NCI-H2196 (cell line): ENCODE results near the gene CFAP90.

Source experiments
- DNase-seq: peaks from one replicate; lab custom pipeline; 2025; ENCODE audit not compliant: unreplicated experiment; lab: John Stamatoyannopoulos, UW

CFAP90 gene

DNA sequence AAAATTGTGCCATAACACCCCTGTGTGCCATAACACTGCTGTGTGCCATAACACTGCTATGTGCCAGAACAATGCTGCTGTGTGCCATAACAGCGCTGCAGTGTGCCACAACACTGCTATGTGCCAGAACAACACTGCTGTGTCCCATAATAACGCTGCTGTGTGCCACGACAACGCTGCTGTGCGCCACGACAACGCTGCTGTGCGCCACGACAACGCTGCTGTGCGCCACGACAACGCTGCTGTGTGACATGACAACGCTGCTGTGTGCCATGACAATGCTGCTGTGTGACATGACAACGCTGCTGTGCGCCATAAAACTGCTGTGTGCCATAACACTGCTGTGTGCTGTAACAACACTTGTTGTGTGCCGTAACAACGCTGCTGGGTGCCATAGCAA is 25.9 kb downstream of the CFAP90 start:
- DNase-seq = no peak

DNA sequence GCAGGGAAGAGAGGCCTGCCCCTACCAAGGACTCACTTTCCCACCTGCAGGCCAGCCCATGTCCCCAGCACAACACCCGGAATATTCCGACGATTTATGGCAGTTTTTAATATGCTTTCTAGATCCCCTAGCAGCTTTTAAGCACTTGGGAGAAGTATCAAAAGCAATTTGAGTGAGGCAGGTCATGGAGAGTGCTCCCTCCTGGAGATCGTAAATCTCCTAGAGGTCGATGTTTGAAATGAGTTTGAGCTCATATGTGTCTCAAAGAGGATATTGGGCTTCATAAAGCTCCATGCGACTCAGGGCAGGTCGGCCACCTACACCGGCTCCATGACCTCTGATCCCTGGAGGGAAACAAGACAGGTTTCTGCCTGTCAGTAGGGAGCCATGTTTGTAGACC is 27.3 kb downstream of the CFAP90 start:
- DNase-seq = no peak

DNA sequence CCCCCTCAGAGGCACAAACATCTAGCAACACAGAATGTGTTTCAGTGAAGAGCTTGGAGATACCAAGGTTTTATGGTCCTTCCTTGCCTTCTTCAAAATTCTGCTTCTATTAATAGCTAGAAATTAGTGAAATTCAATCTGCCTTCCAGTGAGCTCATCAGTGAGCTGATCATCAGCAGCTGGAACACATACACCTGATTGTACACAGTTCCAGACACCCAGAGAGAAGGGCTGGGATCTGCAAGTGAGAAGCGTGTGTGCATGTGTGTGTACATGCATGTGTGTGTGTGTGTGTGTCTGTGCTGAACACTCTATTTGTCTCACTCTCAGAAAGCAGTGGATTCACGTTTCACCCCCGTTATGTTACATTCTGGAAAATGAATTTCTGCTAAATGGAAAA is 28.5 kb downstream of the CFAP90 start:
- no peak for DNase-seq

GRCh38 chr5:7816535-7816901 is 34.4 kb downstream of the CFAP90 start:
- no peak for DNase-seq

DNA sequence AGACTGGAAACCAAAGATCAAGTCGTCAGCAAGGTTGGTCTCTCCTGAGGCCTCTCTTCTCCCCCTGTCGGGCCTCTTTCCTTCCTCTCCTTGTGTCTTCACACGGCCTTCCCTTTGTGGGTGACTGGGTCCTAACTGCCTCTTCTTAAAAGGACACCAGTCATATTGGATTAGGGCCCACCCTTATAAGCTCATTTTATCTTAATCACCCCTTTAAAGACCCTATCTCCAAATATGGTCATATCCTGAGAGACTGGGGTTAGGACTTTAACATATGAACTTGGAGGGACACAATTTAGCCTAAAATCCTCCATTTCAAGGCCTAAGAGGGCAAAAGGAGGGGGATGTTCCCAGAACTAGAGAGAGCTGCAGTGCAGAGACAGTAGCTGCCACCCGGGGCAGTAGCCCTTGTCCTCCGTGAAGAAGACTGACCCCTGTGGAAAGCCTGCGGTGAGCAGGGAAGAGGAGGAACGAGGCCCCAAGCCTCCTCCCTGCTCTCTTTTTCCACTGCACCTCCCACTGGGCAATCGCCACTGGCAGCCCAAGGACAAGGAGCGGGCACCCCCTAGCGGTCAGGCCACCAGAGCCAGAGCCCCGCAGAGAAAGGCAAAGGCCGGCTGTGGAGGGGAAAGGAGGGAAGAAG is 34.9 kb downstream of the CFAP90 start:
- no peak for DNase-seq

- DNase-seq = no peak
These were observed 36.1 kb downstream of the CFAP90 start for GRCh38 chr5:7814816-7815215.

DNA sequence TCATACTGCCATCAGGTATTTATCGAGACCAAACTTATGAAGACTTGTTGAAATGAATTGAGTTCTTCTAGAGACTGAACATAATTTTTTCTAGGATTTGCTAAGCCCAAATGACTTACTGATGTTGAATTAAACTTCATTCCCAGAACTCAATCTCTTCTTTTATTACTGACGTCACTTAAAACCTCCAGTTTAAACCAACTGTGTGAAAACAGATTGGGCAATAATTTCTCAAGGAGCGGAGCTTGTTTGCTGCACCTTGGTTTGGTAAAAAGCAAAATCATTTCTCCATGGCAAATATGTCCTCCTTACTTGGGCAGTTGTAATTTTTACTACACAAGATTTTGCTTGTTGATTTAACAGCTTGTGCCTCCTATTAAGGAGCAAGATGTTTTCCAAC is 37.4 kb downstream of the CFAP90 start:
- DNase-seq = no peak

DNA sequence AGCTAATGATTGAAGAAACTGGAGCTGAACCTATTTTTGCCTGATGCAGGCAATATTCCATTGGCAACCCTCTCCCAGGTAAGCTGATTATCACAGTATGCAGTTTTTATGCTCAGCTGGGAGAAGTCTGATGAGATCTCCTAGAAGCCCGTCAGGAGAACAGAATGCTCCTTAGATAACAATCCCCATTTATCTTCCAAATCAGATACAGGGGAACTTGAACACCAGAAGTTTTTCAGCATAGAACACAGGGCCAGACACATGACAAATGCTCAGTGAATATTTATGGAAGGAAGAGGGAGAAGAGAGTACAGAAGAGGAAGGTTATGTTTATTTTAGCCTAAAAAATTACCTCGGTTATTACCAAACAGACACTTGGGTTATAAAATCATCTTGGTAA is 37.9 kb downstream of the CFAP90 start:
- no peak for DNase-seq

GRCh38 chr5:7811715-7812114 is 39.2 kb downstream of the CFAP90 start:
- DNase-seq = no peak

DNA sequence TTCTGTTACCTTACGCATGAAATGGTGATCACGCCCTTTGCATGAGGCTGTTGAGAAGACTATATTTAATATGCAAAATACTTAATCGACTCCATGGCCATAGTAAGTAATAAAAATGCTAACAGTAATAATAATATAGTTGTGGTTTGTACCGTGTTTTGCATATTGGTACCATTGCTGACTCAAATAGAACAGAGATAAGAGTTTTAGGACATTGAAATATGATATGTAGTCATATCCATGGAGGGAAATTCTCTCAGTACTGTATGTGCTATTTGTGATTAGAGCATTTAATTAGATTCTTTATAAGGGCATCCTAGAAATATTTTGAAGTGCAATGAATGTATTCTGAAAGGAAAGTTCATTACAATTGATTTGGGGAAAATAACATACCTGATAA is 41.9 kb downstream of the CFAP90 start:
- DNase-seq = no peak

- no peak for DNase-seq
These were observed 45.6 kb downstream of the CFAP90 start for GRCh38 chr5:7805379-7805778.

DNA sequence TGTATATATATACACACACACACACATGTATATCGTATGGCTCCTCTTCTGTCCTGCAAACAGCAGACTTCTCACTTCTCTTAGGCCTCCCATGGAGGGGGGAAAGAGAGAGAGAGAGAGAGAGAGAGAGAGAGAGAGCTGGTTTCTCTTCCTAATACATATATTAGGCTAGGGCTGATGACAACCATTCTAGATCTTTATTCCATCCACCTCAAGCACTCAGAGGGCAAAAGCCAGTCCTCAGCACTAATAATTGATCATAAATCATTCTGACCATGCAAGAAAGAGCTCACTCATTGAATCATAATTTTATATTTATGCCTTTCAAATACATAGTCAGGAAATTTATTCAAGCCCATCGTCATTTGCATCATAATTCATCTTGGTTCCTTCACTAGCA is 47.0 kb downstream of the CFAP90 start:
- no peak for DNase-seq

DNA sequence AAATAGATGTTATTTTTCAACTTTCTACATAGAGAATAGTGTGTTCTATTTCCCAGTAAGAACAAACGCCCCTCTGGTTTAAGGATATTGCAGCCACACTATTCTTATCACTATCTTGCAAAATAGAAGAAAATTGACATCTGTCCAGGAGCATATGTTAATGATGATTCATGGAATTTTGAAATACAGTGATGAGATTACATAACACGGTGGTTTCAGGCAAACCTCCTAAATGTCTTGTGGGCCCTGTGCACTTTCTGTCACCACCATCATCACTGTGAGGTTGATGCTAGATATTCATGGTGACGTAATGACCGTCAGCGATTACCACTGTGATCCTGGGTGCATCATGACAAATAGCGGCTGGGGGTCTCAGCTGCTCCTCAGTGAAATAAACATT is 48.1 kb downstream of the CFAP90 start:
- DNase-seq = no peak

DNA sequence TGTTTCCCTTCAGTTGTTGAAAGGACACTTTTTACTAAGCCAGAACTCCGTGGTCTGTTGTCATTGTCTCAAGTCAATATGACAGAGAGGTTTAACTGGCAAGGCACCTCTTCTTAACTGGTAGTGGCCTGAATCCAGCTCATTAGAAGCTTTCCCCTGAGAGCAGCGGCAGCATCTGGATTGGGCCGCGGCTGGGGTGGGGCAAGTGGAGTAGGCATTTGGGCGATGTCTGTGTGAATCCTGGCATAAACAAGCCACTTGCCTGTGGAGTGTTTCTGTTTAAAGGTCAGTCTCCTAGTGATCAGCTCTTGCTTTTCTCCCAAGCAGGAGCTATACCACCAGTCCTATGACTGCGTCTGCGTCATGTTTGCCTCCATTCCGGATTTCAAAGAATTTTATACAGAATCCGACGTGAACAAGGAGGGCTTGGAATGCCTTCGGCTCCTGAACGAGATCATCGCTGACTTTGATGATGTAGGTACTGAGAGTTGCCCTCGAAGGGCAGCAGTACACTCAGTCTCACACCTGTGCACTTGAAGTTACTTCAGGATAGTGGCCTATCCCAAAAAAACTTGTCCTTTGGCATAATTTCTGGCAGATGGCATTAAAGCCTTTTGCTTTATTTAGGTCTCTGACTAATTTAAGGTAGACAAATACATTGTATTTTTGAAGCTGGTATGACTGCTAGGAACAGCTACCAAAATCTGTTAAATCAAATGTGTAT is 48.9 kb downstream of the CFAP90 start:
- DNase-seq = no peak

DNA sequence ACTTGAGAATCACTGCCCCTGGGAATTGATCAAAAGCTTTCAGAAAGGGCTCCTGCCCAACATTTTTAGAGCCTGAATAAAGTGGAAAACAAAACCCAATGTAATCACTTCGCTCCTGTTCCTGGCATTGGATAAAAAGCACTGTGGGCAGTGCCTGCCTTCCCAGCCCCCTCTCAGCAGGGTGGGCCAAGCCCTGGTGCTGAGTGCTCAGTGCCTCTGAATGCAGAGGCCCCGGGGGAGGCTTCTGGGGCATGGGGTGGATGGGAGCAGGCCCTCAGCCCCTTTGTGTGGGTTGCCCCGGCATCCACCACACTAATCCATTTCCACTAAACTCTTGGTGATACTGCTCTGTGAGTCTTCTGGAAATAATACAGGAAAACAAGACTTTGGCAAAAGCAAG is 55.6 kb downstream of the CFAP90 start:
- no peak for DNase-seq

GRCh38 chr5:7794823-7795222 is 56.1 kb downstream of the CFAP90 start:
- no peak for DNase-seq

DNA sequence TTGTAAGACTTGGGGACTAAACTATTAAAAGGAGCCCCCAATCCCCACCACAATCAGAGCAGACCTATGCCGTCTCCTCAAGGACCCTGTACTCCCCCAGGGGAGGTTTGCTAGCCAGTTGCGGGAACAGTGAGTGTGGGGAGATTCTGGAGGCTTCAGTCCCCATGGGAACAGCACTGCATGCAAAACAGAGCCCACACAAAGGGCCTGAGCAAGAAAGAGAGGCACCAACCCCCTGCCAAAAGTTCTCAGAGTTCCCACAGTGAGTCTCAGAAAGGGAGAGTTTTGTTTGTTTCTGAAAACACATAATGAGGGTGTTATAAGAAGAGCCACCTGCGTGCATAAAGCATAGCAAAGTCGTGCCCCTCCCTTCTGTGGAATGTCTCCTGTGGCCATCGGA is 56.6 kb downstream of the CFAP90 start:
- DNase-seq = no peak

DNA sequence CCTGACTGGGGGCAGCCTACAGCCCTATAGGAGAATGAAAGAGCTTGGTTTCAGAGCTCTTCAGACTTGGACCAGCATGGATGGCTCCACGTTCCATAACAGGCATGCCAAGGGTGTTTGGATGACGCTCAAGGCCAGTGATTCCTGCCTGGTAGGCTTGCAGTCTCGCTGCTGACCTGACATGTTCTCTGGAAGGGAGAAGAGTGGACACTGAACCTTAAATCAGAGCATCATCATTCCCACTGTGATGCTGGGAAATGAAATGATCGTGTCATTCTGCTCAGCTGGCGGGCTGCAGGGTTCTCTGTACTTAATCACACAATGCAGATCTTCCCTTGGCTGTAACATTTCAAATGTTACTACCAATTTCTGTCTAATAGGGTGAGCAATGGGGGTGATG is 57.0 kb downstream of the CFAP90 start:
- no peak for DNase-seq

DNA sequence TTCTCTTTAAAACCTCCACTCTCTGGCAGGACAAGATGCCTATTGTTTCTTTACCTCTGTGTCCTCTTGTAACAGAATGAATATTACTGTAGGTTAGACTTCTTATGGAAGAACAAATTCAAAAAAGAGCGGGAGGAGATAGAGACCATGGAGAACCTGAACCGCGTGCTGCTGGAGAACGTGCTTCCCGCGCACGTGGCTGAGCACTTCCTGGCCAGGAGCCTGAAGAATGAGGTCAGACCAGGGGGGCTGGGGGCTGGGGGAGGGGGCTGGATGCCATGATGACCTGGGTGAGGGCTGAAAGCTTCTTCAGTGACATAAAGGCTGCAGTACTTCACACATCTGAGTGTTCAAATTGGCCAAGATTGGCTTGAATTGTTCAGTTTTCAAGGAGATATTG is 61.4 kb downstream of the CFAP90 start:
- DNase-seq = no peak

GRCh38 chr5:7787770-7788169 is 63.2 kb downstream of the CFAP90 start:
- no peak for DNase-seq

DNA sequence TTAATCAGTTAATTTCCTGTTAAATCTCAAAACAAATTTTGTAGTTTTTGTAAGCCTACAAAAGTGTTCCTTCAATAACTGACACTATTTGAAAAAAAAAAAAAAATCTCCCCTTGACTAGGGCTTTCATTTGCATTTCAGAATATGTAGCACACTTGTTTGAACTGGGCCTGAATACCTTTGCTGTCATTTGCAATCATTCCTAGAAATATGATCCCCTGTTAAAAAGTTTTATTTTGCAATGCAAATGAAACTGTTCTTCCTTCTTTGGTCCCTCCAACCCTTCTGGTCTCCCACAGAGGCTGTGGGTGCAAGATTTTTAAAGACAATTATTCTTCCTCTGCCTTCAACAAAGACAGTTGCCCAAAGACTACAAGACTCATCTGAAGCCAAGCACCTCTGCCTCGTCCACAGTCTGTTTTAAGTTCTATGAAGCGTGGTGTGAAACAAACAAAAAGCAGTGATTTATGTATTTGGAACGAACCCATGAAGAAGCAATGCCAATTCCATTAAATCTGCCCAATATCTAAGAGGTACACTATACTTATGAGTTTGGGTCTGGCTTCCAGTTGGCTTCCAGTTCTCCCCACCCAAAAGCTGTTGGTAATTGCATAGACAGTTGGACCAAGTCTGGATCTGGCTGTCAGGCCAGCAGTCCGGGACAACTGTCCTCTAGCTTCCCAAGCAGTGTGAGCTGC is 66.1 kb downstream of the CFAP90 start:
- DNase-seq = no peak

- no peak for DNase-seq
These were observed 69.0 kb downstream of the CFAP90 start for GRCh38 chr5:7781899-7782298.
